ENCODE results near the gene DUSP23.

Gene DUSP23

DNA sequence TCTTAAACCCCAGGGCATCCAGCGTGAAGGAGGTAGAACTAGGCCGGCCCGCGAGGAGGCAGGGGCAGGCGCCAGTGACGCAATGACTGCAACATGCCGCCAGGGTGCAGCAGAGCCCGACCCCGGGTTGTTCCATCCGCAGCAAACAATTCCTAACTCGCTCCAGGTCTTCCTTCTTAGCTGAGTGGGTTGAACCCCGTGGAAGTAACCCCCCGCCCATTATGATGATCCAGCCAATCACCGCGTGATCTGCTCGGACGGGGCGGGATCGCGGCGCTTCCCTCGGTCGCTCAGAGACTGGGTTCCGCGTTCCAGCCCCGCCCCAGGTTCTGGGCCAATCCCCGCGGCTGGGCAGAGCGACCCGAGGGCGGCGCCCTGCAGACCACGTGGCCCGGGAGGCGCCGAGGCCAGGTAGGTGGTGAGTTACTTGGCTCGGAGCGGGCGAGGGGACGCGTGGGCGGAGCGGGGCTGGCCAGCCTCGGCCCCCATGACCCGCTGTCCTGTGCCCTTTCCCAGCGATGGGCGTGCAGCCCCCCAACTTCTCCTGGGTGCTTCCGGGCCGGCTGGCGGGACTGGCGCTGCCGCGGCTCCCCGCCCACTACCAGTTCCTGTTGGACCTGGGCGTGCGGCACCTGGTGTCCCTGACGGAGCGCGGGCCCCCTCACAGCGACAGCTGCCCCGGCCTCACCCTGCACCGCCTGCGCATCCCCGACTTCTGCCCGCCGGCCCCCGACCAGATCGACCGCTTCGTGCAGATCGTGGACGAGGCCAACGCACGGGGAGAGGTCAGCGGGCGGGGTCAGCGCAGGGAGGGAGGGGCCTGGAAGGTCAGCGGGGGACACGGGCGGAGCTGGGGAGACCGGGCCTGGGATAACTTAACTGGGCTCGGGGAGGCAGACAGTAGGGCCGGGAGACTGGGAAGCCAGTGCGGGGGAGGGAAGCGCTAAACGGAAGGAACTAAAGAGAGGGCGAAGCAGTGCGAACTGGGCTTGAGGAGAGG, at the start of gene DUSP23:
Gene DUSP23, plus strand, starts transcription at position 380 of the 1,000 bp plus-strand sequence. Its CDS starts 139 bp downstream, at position 519.
- peak; percentile 95 for DNase-seq

DNA sequence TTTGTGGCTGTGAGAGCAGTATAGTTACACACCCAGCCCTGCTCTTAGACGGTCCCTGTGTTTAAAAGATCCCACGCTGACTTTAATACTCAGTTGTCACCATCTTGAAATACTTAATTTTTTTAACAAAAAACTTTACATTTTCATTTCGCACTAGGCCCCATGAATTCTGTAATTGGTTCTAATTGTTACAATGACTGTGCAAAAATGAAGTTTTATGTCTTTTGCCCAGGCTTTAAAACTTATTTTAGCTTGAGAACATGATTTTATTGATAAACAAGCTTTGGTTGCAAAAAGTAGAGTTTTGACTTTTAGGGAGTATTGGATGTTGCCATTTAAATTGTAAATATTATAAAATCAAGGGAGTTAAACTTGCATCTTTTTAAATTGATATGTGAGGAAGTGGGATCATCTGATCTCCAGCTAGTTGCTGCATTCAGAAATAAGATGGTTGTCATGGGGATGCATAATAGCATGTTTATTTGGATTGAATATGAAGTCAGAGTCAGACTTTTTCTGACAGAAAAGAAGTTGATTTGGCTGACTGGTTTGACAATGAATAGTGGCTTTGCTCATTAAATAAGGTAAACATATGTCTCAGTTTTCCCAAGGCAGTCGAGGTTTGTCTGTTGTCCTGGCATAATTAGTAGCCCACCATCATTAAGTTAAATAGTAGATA, 43.4 kb upstream of the DUSP23 start:
- no peak for DNase-seq

DNA sequence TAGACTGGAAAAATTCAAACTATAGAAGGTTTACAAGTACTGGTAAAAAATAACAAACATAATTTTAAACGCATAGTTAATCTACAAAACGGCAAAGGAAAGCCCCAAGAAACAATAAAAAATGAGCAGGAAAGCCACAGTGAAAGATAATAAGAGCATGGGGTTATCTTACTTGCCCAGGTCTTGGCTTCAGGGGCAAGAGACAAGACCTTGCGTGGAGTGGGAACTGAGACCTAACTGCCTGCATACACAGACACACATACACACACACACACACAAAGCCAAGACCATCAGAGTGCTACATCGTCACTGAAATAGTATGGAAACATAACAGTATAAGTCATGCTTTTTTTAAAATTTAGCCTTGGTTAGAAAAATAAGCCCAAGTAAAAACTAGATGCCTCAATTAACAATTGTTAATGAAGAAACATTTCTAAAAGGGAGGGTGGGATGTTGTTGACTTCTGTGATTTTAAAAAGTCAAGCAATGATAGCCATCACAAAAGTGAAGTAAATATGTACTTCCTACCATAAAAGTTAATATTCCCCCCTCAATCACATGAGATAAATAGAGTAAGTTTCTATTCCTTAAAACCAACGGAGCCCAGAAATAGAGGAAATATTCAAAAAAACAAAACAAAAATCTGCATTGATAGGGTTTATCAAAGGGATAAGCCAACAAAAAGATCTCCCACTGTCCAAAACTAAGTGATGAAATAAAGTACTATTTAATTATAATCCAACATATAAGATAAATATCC, 36.9 kb upstream of the DUSP23 start:
- DNase-seq = no peak

DNA sequence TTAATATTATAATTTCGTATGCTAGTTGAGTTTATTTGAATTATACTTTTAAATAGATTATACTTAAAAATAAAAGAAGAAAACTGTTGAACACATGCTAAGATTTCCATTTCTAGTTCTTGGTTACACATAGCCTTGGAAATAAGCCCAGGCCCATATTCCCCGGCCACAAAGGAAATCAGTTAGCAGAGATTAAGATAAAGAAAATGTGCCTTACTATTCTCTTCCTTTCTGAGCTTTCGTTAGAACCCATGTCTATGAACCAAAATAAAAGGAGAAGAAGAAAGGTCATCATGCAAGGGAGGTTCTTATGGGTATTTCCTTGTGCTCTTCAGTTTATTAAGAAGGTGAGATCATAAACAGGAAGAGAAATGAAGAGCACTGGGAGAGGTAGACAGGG, 34.1 kb upstream of the DUSP23 start:
- no peak for DNase-seq

DNA sequence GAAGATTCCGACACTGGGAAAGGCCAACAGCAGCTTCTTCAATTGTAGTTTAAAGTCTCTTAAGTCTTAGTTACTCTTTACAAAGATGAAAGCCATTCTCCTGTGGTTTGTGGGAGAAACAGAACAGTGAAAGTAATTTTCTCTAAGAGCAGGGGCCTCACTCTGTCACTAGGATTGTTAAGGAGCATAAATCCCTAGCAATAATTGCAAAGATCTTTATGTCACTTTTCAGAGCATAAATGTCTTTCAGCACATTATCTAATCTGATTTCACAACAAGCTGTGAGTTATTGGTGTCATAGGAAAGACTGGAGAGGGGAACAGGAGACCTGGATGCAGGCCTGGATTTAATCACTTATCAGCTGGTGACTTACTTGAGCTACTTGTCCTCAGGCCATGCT, 32.4 kb upstream of the DUSP23 start:
- no peak for DNase-seq

DNA sequence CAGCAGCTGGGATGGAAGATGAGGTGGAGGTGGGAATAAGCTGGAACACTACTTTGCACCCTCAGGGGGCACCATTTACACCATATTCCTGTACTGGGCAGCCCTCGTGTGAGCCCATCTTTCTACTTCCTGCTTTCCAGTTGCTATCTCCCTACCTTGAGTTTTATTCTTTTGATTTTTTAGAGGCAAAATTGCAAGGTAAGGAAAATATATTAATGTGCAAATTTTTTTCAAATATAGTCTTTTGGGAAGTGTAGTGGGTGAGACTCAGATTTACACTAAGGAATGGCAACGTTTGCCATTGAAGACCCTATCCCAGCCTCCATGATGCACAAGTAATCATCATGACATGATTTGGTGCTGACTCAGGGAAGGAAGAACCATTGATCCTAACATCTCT, 31.1 kb upstream of the DUSP23 start:
- DNase-seq = no peak

DNA sequence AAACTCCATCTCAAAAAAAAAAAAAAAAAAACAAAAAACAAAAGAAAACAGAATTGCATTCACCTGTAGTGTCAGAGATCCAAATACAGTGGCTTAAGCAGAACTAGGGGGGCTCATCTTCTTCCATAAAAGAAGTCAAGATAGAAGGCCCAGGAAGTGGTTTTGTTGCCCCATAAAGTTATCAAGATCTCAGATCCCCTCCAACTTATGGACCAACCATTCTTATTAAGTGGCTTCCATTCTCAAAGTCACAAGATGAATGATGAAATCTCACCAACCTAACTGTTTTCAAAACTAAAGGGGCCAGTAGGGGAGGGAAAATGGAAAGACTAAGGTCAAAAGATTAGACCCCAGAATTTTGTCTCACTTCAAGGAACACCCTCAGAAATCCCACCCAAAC, 30.1 kb upstream of the DUSP23 start:
- no peak for DNase-seq

DNA sequence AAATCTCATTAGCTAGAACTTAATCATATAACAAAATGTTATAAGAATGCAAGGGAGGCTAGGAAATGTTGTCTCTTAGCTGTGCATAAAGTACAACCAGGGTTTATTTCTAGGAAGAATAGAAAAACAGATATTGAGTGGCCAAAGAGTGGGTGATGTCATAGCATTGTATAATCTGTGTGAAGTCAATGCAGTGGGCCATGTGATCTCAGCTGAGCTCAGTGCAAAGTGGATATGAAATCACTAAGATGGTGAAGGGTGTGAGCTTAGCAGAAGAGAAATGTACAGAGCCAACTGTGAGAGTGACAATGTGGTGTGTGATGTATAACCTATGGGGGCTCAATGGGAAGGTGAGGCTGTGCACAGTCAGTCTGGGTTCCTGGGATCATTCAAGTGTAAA, 29.7 kb upstream of the DUSP23 start:
- no peak for DNase-seq

DNA sequence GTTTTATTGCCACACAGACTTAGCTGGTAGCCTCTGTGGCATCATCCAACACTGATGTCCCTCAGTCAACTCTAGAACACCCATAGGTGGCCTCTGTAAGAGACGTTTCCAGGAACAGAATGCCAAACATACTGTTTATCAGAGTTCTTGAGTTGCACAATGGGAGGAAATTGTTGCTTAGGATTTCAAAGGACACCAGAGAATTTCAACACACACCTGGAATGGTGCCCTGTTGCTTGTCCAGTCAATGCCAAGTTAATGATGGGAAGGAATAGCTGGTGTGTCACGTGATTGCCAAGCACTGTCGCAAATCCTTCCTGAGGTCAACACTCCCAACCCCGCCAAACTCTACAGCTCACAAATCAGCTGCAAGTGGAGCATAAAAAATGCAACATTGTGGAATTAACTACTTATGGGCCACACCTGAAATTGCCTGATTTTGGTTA, 28.6 kb upstream of the DUSP23 start:
- no peak for DNase-seq

DNA sequence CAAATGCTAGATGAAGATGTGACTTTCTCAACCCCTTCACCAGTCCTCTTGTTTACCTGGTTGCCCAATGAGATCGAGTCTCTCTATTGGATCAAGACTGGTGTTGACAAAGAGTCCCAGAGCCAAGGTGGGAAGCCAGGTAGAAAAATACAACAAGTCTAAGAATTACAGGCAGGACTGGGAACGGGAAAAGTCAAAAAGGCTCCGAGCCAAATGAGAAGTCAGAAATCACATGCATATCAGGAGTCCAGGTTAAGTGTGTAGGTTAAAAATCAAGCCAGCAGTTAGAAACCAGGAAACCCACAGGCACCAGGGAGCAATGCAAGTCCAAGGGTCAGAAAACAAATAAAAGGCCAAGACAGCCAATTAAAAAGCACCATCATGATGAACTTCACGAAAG, 27.4 kb upstream of the DUSP23 start:
- DNase-seq = no peak

DNA sequence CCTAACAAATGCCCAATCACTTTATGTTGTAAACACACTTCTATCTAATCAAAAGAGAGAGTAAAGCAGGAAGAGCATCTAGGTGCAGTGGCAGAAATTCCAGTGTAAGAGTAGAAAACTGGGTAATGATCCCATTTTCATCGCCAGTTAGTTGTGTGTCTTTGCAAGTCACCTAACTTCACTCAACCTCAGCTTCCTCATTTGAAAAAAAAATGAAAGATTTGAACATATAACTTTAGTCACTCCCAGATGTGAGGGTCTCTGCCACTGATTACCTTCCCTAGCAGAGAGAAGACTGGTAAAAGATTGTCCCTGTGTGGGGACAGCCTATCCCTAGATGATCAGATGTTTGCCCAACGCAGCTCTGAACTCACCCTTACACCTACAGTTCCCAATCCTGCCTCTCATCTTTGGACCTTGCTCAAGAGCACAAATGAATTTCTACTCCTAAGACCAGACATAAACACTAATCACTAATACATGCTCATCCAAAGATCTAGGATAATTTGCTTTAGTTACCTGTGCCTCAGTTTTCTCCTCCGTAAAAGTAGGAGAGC, 25.2 kb upstream of the DUSP23 start:
- DNase-seq = no peak

DNA sequence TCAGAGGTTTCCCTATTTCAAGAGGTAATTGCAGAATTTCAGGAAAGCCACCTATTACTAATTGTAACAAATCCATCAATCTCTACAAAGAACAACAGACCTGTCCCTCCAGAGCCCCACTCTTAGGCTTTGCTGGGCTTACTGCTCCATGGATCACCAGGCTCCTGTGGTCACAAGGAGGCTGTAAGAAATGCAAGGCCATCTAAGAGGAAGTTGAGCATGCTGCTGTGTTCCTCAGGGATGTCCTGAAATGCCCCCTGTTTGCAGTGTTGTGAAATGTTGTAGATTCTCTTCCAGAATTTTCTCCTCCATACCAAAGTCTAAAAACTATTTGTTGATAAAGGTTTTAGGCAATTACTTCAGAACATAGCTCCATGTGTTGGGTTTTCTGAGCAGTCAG, 24.4 kb upstream of the DUSP23 start:
- no peak for DNase-seq

DNA sequence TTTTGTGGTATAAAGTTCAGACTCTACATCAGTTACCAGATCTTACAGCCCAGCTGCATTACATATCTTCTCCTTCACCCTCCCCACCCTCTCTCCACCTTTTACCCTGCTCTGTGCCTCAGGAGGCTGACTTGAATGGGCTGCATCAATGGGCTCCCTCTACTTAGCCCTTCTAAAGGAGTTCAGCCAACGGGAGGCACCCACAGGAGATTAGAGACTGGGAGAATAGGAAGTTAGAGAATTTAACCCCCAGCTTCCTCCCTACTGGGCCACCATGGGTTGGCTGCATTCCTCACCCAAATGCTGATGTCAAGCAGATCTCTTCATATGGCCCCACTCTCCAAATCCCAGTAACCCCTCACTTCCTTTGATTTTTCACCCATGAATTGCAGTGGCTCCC, 17.1 kb upstream of the DUSP23 start:
- no peak for DNase-seq

DNA sequence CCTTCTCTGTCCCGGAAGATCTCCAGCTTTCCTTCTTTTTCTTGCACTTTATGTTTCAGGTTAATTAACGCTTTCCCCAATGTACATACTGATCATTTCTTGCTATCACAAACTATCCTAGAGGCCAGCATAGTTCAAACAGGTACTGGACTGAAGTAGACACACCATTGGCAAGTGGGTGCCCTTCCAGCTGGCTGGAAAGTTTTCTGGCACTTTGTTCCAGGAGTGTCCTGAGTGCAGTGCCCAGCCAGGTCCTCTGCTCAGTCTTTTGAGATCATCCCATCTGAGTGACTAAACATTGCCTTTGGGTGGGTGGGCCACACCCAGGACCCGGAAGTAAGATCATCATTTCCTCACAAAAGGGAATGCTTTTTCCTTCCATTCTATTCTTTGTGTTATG, 15.0 kb upstream of the DUSP23 start:
- no peak for DNase-seq

DNA sequence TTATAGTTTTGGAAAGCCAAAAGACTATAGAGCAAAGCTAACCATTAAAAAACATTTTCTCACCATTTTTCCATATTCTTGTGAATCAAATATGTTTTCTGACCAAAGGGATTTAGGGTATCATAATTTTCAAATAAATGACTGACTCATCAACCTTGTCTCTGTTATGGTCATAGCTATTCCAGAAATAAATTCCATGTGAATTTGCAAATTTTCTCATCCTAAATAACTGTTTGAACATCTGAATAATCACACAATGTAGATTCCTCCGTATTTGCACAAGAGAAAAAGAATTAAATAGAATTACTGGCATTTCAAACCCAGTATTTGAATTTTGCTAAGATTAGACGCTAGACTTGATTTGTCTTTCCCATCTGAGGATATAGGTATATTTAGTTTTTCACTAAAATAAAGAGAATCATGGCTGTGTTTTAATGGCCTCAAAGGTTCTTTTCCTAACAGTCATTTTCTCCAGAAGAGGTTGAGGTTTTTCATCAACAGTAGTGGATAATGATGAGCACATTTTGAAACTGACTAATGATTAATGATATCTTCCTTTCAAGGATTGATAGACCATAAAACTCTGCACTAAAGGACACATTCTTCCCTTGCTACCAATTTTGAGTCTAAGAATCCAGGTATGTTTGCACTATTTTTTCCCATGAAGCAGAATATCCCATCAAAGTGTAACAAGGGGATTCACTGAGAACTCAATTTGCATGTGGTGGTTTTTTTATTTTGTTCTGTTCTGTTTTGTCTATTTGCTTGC, 9.5 kb upstream of the DUSP23 start:
- DNase-seq = no peak

DNA sequence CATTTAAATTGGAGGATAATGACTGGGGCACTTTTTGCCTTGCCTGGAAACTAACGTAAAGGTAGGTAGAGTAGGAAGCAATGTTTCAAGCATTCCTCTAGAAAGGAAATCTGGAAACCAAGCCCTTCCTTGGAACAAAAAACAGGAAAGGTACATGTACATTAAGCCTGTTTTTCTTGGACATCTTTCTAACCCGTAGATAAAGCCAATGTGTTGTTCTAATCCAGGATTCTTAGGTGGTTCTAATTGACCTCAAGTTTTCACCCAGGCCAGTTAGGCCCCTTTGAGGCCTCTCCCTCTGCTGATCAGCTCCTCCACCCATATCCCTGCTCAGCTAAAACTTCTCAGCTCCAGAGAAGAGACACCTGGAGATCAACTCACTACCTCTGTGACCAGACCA, 6.3 kb upstream of the DUSP23 start:
- DNase-seq = no peak

DNA sequence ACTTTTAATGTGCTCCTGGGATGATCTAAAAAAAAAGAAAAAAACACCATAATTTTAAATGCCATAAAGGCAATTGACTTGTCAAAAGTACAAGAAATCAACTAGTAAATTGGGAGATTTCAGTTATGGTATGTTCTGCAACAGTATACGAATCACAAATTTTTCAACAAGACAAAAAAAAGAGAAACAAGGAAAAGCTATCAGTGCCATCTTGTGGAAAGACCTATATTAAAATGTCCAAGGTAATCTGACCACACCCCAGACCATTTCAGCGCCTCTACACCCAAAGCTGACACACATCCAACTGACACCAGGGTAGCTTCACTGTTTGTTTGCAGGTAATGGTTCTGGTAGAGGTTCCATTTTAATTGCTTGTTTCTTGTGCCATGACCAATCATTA, 5.0 kb upstream of the DUSP23 start:
- DNase-seq = no peak

DNA sequence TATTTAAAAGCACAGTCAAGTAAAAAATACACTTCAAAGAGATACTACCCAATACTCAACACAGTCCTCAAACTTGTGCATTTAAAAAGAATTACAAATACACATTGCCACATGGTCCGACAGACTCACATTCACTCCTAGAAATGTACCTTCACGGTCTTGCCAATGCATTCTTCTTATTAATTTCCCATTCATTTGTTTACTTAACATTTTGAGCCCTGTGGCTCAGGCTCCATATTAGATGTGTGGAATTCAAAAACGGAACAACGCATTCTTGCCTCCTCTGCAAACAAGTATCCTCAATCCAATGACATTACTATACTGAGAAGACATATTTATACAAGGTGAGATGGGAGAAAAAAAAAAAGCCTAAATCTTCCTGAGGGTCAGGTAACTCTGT, 2.5 kb upstream of the DUSP23 start:
- DNase-seq = no peak

DNA sequence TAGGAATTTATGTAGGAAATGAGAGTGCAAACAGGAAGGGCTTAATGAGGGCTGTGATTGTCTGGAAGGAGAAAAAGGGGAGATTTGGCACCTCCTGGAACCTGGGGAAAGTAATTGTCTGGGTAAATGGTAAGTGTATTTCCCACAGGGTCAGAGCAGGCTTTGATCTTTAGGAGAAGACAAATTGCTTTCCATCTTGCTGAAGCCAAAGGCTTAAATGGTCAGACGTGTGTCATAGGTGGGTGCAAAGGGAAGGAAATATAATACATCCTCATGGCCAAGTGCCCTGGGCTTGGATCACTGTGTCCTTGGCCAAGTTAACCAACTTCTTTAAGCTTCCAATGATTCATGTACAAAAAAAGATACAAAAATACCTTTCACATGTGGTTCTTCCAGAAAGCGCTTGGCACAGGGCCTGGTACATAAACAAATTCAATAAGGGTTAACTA, 1.3 kb upstream of the DUSP23 start:
- no peak for DNase-seq

DNA sequence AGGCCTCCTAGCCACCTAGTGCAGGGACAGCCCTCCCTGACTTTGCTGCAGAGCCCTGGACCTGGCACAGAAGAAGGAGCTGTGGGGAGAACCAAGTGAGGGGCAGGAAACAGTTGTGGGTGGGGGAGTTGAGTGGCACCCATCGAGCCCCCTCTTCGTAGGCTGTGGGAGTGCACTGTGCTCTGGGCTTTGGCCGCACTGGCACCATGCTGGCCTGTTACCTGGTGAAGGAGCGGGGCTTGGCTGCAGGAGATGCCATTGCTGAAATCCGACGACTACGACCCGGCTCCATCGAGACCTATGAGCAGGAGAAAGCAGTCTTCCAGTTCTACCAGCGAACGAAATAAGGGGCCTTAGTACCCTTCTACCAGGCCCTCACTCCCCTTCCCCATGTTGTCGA, 1.2 kb downstream of the DUSP23 start:
- DNase-seq = no peak

DNA sequence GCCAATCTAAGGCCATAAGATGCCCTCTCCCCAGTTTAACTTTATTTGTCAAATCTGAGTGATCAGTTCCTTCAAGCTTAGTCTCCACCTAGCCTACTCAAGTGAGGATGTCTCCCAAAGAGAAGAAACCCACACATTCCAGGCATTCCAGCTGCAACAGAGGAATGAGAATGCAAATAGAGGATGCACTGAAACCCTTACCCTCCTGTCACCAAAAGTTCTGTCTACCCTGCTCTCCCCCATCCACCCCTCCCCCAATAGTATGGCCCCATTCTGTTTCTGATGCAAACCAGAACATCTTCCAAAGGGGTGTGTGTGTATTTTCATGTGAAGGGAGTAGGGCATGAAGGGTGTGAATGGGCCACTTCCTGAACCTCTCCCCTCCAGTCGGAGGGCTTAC, 3.0 kb downstream of the DUSP23 start:
- DNase-seq = no peak

DNA sequence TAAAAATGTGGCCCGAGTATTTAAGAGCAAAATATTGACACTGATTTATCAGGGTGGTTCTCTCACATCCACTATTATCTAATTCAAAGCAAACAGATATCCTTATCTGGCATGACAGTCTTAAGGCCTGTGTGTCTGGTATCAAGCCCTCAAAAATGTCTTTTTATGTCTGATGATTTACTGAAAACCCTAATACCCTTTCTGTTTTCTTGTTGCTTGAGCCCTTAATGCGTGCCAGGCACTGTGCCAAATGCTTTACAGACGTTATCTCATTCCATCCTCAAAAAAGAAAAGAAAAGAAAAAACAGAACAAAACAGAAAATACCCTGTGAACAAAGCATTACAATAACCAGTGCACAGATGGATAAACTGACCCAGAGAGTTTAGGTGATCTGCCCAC, 5.7 kb downstream of the DUSP23 start:
- no peak for DNase-seq
